ENCODE measurements around the gene KNSTRN. TPM values are rescaled to one million over a fixed set of nuclear protein-coding genes. Genes with fewer than 3 reads are reported as not detected.

KNSTRN gene
- 91.9 and 144 TPM in 2 replicates for total RNA-seq (2014; rRNA removed; shearing (Covaris generic))

- DNase-seq (ENCODE audit: low read depth), result peak; percentile 90
Observed at GRCh38 chr15:40382580-40383456, at the start of gene KNSTRN. TSS of gene KNSTRN (plus strand) at chr15:40382721. CDS start at chr15:40382836, 115 bp downstream.

GRCh38 chr15:40333922-40334492 lies 48.5 kb upstream of the KNSTRN start:
- DNase-seq (ENCODE audit: low read depth), result peak; percentile 31

- no peak for DNase-seq (ENCODE audit: low read depth)
Observed at GRCh38 chr15:40334541-40334940, 48.0 kb upstream of the KNSTRN start.

DNA sequence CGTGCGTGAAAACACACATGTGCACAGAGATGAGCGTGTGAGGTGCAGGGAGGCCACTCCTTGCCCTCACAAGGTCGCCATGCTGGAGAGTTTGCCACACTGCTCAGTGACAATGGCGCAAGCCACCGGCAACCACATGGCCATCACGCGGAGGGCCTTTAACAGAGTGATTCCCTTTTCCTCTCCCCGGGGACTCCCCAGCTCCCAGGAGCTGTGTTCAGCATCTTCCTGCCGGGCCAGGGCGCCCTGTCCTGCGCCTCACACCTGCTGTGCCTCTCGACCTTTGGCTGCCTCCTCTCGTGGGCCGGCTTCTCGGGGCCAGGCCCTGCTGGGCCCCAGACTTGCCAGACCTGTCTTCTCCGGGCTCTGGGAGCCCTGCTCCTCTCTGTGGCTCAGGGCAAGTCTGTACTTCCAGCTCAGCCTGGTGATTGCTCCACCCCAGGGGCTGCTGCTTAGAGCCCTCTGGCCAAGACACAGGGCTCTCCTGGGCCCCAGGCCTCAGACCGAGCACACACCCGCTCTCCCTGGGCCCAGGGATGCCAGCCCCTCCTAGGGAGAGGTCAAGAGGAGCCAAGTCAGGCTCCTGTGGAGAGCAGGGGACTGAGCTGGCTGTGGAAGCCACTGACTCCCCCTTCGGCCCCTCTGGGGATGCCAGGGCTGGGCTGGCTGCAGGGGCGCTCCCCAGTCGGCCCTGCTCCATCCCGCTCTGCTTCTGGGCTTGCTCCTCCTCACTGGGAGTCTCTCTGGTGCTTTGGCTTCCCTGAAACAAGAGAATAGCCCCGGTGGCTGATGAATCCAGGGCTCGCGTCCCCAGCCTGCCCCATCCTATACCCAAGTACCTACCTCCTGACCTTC lies 47.4 kb upstream of the KNSTRN start:
- DNase-seq (ENCODE audit: low read depth), result no peak

DNA sequence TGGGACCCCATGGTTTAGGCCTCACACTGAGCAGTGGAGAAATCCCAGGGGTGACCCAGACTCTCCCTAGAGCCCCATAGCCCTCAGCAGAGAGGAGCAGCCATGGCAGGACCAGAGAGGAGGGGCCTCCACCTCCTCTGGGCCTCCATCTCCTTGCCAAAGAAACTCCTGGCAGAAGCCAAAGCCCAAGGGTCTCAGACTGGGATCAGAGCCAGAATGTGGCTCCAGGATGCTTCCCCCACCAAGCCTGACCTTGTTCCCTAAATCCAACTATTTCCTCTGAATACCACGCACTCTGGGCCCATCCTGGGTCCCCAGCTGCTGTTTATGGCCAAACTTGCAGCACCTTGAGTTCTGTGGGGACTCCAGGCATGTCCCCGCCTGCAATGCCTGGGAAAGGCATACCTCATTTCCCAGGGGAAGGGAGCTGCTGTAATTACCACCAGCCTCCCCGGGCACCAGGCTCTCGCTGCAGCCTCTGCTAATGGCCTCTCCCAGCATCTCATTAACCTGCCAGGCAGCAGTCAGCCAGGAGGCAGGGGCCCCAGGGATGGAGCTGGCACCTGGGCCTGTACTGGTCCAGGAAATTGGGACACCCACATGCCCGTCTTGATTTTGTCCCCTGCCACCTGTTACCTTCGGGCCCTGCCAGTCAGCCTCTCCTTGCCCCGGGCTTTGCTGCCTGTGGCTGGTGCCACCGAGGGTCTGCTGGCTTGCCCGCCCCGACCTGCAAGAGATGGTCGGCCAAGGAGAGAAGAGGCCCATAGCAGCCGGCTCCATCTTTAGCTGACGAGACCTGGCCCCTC lies 46.4 kb upstream of the KNSTRN start:
- DNase-seq (ENCODE audit: low read depth), result no peak

- no peak for DNase-seq (ENCODE audit: low read depth)
Observed at GRCh38 chr15:40336744-40337122, 45.8 kb upstream of the KNSTRN start.

DNA sequence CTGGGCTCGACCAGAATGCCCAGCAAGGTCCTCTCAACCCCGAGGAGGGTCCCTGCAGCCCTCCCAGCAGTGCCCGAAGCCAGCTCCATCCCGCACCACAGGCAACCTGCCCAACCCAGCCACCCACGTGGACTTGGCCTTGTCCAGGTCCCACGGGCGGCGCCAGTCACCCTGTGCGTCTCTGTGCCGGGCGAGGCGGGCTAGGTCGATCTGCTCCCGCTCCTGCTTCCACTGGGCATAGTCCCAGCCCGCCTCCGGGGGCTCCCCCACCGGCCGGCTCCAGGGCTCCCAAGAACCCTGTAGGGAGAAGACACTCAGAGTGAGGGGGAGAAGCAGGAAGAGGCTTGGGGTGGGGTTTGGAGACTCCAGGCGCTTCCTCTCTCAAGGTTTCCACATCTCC lies 44.9 kb upstream of the KNSTRN start:
- no peak for DNase-seq (ENCODE audit: low read depth)

DNA sequence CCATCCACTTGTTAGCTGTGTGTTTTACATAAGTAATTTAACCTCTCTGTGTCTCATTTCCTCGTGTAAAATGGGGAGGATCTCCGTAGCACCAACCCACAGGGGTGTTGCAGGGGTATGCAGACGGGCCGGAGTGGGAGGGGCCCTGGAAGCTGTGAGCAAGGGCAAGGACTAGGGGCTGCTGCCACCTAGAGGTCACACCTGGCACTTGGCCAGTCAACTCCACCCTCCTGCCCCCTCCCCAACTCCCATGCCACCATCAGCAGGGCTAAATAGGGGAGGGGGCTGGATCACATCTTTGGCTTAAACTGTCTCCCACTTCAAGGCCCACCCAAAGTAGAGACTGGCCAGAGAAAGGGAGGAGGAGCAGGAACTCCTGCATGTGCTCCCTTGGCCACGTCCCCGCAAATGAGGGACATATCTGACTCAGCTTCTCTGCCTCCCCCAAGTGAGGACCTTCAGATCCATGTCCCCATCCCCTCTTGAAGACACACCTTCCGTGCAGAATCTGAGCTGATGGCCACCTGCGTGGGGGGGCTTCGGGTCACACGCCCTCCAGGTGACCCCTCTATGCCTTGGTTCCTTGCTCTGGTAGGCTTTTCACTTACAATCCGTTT lies 44.4 kb upstream of the KNSTRN start:
- DNase-seq (ENCODE audit: low read depth), result peak; percentile 82

DNA sequence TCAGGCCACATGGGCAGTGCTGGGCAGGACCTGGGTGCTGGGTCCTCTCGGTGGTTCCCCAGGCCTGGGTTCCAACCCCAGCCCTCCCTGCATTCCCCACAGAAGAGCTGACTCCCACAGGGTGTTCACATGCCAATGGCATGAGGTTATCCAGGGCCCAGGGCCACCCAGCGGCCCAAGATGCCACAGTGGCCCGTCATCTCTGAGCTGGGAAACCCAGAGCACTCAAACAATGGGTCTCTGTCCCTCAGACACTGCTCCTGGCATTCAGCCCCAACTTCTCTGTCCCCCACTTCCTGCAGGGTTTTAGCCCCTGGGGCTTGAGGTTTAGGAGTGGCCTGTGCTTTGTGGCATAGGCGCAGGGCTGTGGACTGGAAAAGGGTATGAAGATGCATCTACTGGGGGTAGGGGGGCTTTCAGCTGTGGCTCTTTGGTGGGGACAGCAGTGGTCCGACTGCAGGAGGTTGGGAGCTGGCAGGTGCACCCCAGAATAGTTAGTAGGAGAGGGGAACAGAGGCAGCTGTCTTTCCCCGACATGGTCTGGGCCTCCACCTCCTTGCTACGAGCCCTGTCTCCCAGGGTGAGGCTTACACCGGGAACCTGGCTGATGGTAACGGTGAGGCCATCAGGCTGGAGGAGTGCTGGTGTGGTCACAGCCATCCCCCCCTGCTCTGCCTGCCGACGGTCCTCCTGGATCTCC lies 43.5 kb upstream of the KNSTRN start:
- peak; percentile 96 for DNase-seq (ENCODE audit: low read depth)

- DNase-seq (ENCODE audit: low read depth), result peak; percentile 44
Observed at GRCh38 chr15:40339621-40339945, 42.9 kb upstream of the KNSTRN start.

DNA sequence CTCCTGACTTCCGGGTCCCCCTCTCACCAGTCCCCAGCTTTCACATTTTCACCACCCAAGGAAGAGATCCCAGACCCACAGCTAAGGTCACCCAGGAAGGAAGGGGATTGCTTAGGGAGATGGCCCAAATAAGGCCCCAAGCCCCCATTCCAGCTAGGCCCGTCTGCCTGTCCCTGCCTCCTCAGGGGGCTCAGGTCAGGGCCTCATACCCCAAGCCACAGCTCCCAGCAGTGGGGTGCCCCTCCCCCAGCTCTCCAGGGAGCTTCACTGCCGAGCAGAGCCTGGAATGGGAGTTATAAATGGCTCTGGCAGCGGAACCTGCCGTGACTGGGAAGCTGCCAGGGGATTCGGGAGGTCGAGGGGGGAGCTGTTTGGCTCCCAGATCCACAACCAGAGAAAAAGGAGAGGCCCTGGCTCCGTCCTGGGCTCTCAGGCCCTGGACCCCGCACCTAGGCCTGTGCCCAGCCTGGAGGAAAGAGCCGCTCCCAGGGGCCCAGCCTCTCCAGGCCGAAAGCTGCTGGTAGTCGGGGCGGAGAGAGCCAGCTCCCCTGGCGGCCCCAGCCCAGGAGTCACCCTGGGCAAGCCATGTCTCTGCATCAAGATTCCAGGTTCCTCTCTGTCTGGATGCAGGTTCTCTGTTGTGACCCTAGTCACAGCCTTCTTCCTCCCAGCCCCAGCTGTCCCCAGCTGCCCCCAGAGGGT lies 42.3 kb upstream of the KNSTRN start:
- peak; percentile 70 for DNase-seq (ENCODE audit: low read depth)

DNA sequence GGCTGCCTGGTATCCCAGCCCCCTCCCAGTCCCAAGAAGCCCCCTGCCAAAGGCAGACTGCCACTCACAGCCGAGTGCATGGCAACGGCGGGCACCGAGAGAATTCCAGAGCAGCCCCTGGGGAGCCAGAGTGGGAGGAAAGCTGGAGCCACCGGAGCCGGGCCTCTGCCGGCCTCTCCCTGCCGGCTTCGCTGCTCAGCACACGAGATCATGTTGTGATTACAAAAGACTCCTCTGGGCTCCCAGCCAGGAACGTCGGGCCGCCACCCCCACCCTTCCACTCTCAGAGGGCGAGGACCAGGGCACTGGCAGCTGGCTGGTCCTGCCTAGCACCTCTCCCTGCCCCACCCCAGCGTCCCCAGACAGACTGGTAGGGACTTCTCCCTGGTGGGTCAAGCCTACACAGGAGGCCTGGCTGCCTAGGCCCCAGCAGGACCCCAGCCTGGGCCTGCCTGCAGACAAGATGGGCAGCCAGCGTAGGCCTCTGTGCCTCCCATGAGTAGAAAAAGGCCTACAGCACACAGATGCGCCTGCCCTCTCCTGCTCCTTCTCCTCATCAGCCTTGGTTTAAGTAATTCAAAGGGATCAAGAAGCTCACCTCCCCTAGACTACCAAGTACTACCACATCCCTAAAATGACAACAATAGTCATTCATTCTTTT lies 41.7 kb upstream of the KNSTRN start, which contains the start of gene CCDC9B:
CCDC9B (minus strand) TSS at position 200 of the 661 bp plus-strand sequence; CDS start at position 80, 120 bp downstream.
- peak; percentile 89 for DNase-seq (ENCODE audit: low read depth)

DNA sequence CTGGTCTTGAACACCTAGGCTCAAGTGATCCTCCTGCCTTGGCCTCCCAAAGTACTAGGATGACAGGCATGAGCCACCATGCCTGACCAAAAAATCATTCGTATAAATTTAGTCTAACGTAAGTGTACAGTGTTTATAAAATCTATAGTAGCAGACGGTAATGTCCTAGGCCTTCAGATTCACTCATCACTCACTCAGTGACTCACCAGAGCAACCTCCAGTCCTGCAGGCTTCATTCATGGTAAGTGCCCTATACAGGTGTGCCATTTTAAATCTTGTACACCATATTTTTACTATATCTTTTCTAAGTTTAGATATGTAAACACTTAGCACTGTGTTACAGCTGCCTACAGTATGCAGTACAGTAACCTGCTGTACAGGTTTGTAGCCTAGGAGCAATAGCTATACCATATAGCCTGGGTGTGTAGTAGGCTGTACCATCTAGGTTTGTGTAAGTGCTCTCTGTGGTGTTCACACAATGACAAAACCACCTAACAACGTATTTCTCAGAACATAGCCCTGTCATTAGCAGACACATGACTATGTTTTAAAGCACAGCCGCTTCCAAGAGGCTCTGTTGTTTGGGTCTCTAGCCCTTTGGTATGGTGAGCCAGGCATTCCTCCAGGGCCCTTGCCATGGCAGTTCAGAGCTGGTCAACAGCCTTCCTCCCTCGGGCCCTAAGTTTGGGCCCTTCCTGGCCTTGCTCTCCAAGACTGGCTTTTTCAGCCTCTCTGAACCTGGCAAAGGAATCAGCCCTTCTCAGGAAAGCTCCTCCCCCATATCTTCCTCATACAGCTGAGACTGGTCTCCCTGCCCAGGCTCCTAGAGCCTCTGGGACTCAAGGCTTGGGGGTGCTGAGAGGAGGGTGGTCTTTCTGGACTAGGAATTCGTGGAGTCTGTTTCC lies 39.9 kb upstream of the KNSTRN start:
- peak; percentile 60 for DNase-seq (ENCODE audit: low read depth)

DNA sequence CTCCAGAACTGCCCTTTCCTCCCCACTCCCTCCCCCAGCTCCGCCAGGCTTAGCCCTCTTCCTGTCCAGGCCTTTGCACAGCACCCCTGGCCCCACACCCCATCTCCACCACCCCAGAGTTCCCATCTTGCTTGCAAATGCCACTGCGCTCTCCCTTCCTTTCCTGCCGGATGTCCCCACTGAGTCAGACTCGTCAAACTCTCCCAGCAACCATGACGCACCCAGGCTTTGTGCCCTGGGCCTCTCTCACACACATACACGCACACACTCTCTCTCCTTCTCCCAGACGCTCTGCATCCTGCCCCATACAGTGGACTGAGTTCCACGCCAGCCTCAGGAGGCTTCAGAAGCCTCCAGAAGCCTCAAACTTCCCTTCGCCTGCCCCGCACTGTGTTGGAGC lies 39.0 kb upstream of the KNSTRN start:
- peak; percentile 96 for DNase-seq (ENCODE audit: low read depth)

- DNase-seq (ENCODE audit: low read depth), result peak; percentile 59
Observed at GRCh38 chr15:40344217-40344616, 38.3 kb upstream of the KNSTRN start.

- peak; percentile 69 for DNase-seq (ENCODE audit: low read depth)
Observed at GRCh38 chr15:40344631-40345120, 37.8 kb upstream of the KNSTRN start.

- DNase-seq (ENCODE audit: low read depth), result no peak
Observed at GRCh38 chr15:40345225-40345866, 37.2 kb upstream of the KNSTRN start.
